Myocyte (in vitro differentiated cells): ENCODE measurements around the gene TRIM51. TPM values are rescaled to one million over a fixed set of nuclear protein-coding genes. Genes with fewer than 3 reads are reported as not detected.
"Not testable (repeated sequence)": the region's sequence is repeated elsewhere in the genome, so short reads cannot be mapped to it uniquely, and the experiment has no call there.

ENCODE experiments used
- DNase-seq: peaks from one replicate; pipeline ENCODE4 v3.0.0-alpha.2; 2012; ENCODE audit warnings: low read depth
- polyA plus RNA-seq: library from polyadenylated mRNA; unstranded; fragments of >200 nt; gene quantifications from one replicate; pipeline ENCODE4 v1.2.1, GENCODE V29; 2012; ENCODE audit warnings: missing spikeins
- total RNA-seq: library from RNA; depleted of rRNA; stranded (reverse); fragments of >200 nt; gene quantifications from 2 replicates; pipeline ENCODE4 v1.2.3, GENCODE V29; 2014

The TRIM51 gene
- not detected in 2 replicates for total RNA-seq
- polyA plus RNA-seq, result not detected

DNA sequence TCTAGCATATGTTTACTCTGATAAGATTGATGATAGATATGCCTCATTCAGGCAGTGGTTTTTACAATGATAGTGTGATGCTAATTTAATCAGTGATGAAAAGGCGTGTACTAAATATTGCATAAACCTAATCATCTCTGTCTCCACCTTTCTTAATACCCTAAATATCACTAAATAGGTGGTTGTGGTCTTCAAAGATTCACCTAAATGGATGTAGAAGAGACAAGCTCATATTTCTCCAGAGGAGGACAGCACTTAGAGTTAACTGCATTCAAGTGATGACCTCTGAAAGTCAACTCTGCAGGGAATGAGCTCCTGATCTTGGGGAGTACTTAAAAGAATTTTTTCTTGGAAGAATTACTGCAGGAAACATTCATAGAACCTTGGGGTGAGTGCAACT is at the start of gene TRIM51:
Gene TRIM51 (plus strand): TSS at position 301 of the 400 bp plus-strand sequence. CDS start 2,132 bp downstream, outside the sequence.
- not testable (repeated sequence) for DNase-seq

- DNase-seq, result no peak
Measured at GRCh38 chr11:55838452-55838851, 44.6 kb upstream of the TRIM51 start, which contains the start of gene OR5D16. Gene OR5D16 (plus strand): TSS chr11:55838752. CDS start chr11:55838752, 0 bp downstream.

DNA sequence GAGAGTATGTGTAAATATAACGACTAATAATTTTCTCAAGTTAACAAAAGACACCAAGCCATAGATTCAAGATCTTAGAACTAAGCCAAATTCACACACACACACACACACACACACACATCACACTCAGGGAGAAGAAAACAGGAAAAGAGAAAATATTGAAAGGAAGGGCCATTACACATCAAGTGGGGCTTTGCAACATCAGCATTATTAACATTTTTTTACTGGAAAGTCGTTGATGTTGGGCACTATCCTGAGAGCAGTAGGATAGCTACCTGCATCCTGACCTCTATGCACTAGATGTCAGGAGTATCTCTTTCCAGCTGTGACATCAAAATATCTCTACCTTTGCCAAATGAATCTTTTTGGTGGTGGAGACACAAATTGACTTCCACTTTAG is 35.6 kb upstream of the TRIM51 start:
- DNase-seq, result no peak

DNA sequence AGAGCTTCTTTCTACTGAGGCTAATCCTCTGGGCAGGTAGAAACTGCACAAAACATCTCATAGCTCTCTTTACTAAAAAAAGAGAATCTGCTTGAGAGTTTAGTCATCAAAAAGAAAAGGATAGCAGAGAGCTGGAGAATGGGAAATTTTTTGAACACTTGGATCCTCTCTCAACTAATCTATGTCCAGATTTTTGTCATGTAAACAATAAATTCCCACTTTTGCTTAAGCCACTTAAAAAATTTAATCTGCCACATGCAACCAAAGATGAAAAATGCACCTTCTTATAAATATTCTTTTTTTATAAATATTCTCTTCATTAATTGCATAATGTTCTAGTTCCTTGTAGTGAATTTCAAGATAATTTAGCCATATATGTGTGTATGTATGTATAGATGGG is 34.1 kb upstream of the TRIM51 start:
- DNase-seq, result no peak

DNA sequence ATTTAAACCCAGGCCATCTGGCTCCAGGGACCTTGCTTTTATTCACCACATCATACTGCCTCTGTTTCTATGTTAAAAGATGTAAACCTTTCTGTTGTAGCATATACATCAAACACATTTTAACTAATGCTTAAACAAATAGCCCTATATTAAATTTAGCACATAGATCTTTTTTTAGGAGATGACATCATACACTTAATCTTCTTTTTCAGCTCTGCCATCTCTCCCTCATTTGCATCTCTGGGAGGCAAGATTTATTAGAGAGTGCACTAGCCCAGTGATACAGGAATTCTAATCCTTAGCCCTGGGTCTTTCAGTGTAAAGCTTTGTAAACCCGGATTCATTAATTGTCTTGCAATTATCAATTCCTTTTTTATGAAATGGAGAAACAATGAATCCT is 31.0 kb upstream of the TRIM51 start:
- DNase-seq, result no peak

DNA sequence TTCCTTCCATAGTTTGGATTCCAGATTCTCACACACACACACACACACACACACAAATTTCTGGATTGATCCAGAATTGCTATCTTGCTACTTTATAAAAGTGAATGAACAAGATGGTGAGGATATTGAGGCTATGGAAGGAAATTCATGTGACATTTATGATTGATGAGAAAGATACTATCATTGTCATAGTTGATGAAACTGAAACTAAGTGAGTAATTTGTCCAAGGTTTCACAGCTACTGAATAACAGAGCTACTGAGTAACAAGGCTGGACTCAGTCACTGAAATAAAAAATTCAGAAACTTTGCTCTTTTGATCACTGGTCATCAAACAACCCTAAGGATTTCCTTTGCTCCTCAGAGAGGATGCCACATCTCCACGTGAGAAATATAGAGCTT is 28.4 kb upstream of the TRIM51 start:
- no peak for DNase-seq

DNA sequence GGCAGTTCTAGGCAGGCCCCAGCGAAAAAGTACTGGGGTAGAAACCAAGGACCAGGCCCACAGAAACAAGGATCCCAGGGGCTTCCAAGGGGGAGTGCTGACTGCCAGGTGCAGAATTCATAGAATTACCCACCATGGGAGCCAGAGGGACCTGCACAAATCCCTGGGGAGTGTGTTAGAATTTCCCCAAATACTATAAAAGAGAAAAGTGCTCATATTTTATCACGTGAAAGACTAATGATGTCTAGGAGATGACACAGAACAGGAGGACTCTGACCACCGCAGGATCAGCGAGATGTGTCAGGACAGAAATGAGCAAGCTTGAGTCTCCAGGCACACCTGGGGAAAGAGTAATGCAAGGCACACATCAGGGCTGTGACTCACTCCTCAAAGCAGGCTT is 15.7 kb upstream of the TRIM51 start:
- not testable (repeated sequence) for DNase-seq

DNA sequence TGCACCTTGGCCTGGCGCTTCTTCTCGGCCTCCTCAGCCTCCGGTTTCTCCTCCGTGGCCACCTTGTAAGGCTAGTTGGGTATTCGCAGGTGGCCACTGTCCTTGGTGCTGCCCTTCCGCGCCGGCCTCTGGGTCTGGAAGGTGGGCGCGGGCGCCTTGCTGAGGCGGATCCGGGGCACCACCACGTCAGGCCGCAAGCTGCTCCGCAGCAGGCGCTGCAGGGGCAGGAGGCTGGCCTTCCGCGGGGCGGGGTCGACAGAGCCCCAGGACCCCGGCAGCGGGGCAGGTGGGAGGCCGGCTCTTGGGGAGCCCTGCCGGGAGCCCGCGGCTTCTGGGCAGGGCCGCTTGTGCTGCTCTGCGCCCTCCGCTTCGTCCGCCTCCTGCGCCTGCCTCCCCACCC is 10.4 kb upstream of the TRIM51 start:
- not testable (repeated sequence) for DNase-seq

DNA sequence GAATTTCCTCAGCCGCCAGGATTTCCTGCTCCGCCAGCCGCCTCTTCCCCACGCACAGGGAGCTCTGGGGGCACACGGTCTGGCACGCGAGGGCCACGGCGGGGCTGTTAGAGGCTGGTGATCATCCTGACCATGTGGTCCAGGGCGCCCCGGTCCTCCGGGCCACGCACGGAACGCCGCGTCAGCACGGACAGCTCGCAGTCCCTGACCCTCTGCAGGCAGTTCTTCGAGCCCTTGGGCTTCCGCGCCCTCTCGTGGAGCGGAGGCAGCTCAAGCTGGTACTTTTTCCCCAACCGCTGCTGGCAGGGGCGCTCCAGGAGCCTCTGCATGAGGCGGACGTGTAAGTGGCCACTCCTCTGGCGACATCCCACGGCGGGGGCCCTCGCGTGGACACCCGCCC is 10.0 kb upstream of the TRIM51 start:
- DNase-seq, result not testable (repeated sequence)

DNA sequence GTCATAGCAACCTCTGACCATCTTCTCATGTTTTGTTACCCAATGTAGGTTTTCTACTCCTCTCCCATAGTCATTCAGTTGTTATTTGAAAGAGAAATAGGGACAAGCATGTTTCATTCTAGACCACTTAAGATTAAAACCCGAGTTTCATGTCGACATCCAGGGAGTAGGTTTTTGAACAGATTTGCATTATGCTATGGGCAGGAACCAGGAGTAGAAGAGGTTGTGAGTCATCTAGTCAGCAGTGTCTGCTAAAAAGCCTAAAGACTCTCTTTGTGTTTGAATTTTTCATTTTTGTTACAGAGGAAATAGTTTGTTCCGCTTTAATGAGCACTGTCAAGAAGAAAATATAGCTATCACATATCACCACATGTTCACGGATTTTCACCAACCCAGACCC is 1.9 kb downstream of the TRIM51 start:
- not testable (repeated sequence) for DNase-seq

DNA sequence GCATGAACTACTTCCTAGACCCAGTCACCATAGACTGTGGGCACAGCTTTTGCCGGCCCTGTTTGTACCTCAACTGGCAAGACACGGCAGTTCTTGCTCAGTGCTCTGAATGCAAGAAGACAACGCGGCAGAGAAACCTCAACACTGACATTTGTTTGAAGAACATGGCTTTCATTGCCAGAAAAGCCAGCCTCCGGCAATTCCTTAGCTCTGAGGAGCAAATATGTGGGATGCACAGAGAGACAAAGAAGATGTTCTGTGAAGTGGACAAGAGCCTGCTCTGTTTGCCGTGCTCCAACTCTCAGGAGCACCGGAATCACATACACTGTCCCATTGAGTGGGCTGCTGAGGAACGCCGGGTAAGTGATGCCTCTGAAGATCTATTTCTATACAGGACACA is 2.4 kb downstream of the TRIM51 start:
- not testable (repeated sequence) for DNase-seq

GRCh38 chr11:55895216-55895615 is 12.1 kb downstream of the TRIM51 start:
- no peak for DNase-seq

- DNase-seq, result no peak
Measured at GRCh38 chr11:55902308-55902707, 19.2 kb downstream of the TRIM51 start.

GRCh38 chr11:55914482-55914881 is 31.4 kb downstream of the TRIM51 start, which contains the start of gene OR5W2:
Gene OR5W2 (minus strand): TSS chr11:55914582. CDS start chr11:55914582, 0 bp downstream.
- no peak for DNase-seq

DNA sequence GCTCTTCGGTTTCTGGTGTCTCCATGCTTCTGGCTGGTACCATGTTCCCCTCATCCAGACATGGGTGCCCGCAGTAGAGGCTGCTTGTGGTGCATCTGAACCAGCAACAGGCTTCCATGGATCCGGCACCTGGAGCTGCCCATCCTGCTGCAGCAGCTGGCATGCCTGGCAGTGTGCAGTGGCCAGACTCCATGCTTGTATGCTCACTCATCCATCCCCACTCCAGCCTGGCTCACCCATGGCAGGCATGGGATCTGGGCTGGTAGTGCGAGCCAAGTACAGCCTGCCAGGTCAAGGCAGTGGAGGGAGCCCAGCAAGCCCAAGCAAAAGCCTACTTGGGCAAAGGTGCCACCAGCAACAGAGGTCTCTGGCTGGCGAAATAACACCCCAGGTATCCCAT is 37.4 kb downstream of the TRIM51 start:
- no peak for DNase-seq

DNA sequence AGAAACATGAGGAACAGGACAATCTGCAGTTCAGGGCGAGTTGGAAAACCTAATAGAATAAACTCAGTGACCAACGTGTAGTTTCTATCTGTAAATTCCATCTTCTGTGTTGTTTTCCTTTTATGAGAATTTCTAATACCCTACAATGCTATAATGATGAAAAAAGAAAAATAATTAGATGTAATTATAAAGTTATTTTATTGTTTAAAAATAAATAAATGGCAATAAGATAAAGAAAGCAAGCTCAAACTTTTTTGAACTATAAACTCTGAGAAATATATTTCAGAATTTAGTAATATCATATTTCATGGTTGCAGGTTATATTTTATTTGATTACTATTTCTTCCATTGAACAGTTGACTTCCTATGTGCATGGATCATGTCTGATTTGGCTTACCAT is 53.2 kb downstream of the TRIM51 start, which contains the start of gene OR5I1:
Gene OR5I1 (minus strand): TSS at position 101 of the 400 bp plus-strand sequence. CDS start 0 bp downstream, at position 101.
- no peak for DNase-seq

Other genes with a start within 250 kb of the TRIM51 start
- gene OR4P4, start 248.2 kb upstream of the TRIM51 start, total RNA-seq, result not detected in 2 replicates
- gene OR4S2, start 235.0 kb upstream of the TRIM51 start, total RNA-seq, result not detected in 2 replicates
- not detected in 2 replicates for gene OR4C6, start 221.1 kb upstream of the TRIM51 start, total RNA-seq
- gene OR5D13, start 109.9 kb upstream of the TRIM51 start, total RNA-seq, result not detected in 2 replicates
- not detected in 2 replicates for gene OR5D14, start 87.7 kb upstream of the TRIM51 start, total RNA-seq
- gene OR5L1, start 71.9 kb upstream of the TRIM51 start, total RNA-seq, result not detected in 2 replicates
- gene OR5D18, start 63.7 kb upstream of the TRIM51 start, total RNA-seq, result not detected in 2 replicates
- not detected in 2 replicates for gene OR5L2, start 56.1 kb upstream of the TRIM51 start, total RNA-seq
- not detected in 2 replicates for gene OR5D16, start 44.5 kb upstream of the TRIM51 start, total RNA-seq
- gene OR5W2, start 31.3 kb downstream of the TRIM51 start, total RNA-seq, result not detected in 2 replicates
- gene OR5I1, start 53.1 kb downstream of the TRIM51 start, total RNA-seq, result not detected in 2 replicates
- gene OR10AG1, start 86.6 kb downstream of the TRIM51 start, total RNA-seq, result not detected in 2 replicates
- gene OR5F1, start 111.3 kb downstream of the TRIM51 start, total RNA-seq, result not detected in 2 replicates
- not detected in 2 replicates for gene OR5AS1, start 144.4 kb downstream of the TRIM51 start, total RNA-seq
- gene OR8I2, start 210.0 kb downstream of the TRIM51 start, total RNA-seq, result not detected in 2 replicates
- gene OR8H2, start 220.4 kb downstream of the TRIM51 start, total RNA-seq, result not detected in 2 replicates
- not detected in 2 replicates for gene OR8H3, start 239.1 kb downstream of the TRIM51 start, total RNA-seq